Measurements from ENCODE around the gene SLC6A19.
A peak's percentile ranks its signal among the peaks of the same experiment; 100 is the strongest.

SLC6A19 gene

DNA sequence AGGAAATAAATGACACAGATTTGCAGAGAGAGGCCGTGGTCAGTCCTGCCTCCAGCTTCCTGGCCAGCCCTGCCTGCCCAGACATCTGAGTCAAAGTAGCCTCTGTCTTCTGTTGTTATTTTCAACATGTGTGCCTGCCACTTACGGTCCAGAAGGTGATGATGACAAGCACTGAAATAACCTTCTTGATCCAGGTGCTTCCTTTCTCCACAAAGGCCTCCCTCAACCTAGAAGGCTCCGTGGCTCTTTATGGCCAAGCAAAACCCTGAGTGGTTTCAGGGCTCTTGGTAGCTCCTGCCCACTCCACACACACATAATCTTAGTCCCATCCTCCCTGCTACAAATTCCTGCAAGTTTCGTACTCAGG is 34.1 kb upstream of the SLC6A19 start:
- no peak for DNase-seq

DNA sequence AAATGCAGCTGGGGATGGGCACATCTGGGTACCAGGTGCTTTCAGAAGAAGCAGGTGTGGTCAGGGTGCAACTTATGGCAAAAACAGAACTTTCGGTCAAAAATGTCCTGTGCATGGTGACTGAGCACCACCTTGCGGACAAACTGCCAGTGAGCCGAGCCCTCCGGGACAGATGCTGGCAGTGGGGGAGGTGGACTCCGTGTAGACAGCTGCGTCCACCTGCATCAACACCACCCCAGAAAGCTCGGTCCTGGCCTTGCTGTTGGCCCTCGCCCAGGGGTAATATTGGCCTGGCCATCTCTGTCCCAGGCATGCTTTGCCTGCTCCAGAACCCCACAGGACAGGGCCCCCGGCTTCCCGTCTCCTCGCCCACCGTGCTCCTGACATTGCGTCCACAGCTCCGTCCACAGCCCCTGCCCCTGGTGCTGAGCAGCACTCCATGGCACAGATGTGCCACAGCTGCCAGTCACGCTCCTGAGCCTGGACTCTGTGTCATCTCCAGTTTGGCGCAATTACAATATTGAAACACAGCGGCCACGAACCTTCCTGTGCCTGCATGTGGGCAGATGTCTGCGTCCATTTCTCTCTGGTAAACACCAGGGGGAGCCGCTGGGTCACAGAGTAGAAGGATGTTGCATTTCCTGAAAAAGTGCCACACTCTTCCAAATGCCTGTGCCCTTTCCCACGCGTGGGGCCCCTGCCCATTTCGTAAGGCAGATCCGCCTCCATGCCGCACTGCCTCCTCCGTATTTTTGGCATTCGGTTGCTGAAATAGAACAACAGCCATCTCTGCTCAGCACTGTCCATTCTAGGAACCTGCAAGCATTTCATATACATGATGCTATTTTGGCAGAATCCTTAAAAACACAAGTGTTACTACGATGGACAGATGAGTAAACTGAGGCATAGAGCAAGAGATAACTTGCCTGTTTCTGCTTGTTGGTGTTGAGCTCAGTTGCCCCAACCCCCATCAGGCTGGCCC is 33.4 kb upstream of the SLC6A19 start:
- DNase-seq = no peak

DNA sequence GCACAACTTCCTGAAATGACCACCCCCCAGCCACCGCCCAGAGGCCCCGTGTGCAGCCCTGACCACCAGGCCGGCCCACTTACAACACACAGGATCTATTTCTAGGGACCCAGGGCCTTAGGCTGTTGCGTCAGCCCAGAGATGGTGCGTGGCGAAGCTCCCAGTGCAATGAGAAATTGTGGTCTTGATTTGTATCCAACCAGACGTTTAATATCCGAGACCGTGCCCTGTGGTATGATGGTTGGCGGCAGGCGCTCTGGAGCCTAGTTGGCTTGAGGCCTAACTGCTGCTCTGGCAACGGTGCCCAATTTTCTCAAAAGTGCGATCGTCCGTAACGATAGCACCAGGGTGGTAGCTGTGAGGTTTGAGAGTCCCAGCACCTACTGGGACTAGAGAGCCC is 32.6 kb upstream of the SLC6A19 start:
- DNase-seq = no peak

DNA sequence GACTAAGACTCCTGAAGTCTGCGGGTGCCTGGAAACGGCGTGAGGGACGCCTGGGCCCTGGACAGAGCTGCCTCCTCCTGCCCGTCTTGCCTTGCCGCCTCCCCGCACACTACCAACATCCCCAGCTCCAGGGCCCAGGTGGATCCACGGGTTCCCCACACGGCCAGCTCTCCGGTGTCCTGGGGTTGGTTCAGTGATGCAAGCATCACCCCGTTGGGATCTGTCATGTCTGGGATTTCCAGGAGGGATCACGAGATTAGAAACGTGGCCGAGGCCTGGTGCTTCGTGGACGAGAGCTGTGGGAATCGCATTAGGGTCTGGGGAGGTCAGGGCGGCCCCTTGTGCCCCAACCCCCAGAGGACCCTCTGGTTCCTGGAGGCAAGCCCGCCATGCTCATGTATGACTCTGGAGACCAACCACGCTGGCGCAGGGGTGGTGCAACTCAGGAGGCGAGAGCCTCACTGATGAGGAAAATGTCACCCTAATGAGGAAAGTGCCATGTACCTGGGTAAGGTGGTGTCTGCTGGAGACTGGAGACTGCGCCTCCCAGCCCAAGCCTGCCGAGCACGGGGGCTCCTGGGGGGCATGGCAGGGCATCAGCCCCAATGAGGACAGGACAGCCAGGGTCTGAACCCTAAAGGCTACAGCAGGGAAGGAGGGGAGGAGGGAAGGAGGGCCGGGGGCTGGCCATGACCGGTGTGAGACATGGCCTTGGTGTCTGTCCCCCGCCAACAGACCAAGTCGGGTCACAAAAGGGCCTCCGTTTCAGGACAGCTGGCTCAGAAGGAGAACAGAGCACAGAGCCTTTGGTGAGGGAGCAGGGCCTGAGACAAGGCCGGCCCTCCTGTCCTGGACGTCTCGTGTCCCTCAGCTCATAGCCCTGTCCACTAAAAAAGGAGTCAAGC is 31.9 kb upstream of the SLC6A19 start:
- DNase-seq = no peak

DNA sequence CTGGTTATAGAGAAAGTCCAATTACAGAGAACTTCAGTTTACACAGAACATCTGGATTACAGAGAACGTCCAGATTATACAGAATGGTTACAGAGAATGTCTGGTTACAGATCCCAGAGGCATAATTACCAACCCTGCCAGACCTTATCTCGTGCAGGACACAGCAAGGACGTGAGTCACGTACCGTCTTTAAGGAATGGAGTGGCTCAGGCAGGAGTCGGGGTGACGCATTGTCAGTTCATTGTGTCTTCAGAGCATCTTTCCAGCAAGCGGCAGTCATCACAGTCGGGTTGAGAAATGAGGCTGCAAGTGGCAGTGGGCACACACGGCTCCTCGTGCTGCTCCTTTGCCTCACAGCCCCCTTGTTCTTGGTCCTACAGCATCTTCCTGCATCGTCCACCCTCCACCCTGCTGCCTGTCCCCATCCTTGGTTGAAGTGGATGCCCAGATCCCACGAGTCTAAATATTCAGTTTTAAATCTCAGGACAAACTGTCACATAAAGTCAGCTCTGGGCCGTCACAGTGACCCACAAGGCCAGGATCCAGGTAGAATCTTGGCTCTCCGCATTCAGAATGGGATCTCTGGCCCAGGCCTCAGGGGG is 30.0 kb upstream of the SLC6A19 start:
- no peak for DNase-seq

DNA sequence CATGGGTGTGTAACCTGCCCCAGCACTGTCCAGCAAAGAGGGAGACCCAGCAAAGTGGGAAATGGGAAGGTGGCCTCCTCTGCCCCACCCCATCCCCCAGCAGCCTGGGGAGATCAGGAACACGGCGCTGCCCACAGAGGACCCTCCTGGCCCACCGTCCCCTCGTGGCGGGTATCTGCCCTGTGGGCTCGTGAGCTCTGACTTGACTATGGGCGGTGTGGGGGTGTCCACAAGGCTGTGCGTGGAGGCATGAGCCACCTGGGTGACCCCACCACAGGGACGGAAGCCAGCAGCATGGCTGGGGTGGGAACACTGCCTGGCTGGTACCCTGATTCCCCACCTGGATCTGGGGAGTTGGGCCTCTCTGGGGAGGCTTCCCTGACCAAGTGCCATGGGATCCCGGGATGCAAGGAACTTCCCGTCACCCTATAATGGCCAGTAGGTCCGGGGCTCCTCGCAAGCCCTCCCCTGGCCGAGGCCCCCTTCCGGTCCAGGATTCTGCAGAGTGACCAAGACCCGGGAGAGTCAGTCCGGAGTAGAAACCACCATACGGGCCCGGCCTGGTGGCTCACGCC is 29.3 kb upstream of the SLC6A19 start:
- no peak for DNase-seq

DNA sequence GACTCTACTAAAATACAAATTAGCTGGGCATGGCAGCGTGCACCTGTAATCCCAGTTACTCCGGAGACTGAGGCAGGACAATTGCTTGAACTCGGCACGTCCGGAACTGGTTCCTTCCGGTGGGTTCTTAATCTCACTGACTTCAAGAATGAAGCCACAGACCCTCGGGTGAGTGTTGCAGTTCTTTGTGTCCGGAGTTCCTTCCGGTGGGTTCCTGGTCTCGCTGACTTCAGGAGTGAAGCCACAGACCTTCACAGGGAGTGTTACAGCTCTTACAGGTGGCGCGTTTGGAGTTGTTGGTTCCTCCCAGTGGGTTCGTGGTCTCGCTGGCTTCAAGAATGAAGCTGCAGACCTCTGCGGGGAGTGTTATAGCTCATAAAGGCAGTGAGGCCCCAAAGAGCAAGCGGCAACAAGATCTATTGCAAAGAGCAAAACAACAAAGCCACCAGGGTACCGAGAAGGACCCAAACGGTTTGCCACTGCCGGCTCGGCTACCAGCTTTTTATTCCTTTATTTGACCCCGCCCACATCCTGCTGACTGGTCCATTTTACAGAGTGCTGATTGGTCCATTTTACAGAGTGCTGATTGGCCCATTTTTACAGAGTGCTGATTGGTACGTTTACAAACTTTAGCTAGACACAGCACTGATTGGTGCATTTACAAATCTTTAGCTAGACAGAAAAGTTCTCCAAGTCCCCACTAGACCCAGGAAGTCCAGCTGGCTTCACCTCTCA is 28.6 kb upstream of the SLC6A19 start:
- DNase-seq = no peak

DNA sequence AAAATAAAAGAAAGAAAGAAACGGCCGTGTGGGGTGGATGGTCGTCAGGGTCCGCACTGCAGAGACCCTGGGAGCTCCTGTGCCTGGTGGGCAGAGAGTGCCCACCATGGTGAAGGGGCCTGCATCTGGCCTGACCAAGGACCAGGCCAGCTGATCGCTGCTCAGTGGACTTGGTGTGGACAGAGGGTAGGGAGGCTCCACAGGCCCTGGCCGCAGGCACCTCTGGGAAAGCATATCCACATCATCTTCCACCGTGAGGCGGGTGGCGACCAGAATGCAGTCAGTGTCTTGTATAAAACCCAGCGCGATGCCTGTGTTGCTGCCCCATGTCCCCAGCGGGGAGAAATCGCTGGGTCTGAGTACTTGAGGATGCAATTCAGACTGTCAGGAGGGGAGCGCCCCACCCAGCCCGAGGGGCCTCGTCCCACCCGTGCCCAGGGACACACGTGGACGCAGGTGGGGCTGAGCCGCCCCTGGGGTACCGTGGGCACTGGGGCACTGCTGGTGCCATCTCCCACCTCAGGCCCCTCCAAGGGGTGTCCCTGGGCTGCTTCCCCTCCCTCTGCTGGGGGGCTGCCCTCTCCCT is 27.8 kb upstream of the SLC6A19 start:
- DNase-seq = no peak

DNA sequence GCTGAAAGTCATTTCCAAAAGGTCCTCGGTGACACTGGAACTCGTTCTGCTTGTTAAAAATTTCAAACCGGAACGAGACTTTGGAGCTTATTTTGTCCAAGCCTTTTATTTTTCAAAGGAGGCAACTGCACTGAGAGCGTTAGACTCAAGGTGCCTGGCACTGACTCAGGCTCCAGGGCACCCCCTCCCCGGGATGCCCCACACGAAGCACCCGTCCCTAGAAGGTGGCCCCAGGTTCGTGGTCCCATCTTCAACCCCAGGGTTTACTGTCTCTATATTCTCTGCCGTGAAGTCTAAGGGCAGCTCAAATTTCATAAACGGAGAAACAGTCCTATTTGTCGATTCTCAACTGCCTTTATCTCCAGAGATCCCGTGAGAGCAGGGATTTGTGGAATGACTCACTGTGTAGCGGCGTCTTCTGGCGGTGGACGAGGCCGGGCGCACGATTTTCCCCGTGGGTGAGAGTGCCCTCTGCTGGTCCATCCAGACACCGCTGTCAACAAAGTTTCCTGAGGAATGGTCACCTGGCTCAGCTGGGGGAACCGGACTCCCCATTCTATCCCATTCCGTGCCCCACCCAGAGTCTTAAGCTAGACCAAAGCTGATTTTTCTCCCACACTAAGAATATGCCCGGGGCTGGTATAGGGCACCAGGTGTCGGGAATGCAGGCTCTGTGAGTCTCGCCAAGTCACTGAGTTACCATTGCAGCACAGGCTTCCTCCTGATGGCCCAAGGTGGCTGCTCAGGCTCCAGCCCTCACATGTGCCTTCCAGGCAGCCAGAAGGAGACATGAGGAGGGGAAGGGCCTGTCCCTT is 27.1 kb upstream of the SLC6A19 start:
- peak; percentile 45 for DNase-seq

DNA sequence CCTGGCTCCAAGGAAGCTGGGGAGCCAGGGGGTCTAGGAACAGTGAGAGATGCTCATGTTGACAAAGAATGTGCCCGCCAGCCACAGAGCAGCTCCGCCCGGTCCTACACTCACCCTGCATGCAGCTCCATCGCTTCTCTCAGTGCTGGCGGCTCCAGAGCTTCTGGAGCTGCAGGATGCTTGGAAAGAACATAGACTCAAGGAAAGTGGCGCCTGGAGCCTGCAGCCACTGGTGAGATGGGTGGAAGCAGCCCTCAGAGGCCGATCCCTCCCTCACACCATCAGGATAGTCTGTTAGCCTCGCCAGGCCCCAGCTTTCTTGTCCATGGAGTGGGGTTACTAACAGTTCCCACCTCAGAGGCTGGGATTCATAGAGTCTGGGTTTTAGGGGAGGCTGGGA is 26.4 kb upstream of the SLC6A19 start:
- DNase-seq = no peak

DNA sequence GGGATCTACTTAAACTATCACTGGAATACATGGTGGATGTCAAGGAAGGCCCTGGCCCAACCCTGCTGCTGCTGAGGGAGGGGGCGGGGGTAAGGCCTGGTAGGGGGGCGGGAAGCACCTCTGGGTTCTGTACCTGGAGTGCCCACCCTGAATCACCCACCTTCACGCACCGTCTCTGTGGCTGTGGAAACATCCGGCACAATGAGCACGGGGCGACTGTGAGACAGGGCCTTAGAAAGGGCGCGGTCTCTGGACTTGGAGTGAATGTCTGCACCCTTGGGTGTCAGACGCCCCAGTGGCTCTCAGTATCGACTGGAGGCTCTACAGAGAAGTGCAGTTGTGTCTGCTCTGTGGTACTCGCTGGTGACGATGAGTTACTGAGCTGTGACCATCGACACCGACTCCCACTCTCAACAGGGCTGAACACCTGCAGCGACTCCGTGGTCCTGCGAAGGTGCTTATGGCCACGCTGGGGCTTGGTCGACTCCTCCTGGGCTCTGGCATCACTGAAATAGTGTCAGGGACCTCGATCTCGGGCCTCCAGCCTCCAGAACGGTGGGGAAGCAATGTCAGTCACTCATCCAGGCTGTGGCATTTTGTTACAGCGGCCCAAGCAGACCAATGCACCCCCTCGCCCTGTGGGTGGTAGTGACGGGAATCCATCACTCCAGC is 25.5 kb upstream of the SLC6A19 start:
- DNase-seq = no peak

DNA sequence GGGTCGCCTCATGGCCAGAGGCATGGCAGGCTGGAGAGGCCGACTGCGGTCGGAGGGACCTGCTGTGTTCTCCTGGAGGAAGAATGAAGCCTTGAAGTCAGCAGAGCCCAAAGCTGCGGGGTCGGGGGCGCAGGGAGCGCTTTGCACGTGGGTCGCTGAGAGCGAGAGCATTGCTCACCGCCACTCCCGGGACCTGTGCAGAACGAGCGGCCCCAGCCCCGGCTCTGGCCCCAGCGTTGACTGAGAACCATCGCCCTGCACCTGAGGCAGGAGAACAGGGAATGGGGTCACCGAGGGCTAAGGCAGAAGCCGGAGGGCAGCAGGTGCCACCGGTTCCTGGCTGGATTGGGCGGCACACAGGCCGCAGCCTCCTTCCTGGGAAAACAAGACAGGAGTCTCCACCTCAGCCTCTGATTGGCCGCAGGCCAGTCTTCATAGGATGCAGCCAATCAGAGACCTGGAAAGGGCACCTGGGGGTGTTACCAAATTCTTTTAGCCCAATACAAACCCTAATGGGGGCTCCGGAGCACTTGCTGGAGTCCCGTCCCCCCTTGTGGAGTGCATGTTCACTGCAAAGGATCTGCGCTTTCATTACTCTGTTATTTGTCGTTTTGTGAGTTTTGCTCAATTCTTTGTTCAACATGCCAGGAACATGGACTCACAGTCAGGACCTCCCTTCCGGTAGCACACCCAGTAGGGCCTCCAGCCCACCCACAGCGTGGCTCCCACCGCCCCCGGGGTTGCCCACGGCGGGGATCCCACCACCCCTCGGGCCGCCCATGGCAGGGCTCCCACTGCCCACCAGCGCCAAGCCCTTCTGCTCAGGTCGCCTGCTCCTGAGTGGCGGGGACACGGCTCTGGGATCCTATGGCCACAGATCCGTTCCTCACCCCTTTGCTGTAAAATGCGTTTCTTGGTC is 24.7 kb upstream of the SLC6A19 start:
- DNase-seq = no peak

DNA sequence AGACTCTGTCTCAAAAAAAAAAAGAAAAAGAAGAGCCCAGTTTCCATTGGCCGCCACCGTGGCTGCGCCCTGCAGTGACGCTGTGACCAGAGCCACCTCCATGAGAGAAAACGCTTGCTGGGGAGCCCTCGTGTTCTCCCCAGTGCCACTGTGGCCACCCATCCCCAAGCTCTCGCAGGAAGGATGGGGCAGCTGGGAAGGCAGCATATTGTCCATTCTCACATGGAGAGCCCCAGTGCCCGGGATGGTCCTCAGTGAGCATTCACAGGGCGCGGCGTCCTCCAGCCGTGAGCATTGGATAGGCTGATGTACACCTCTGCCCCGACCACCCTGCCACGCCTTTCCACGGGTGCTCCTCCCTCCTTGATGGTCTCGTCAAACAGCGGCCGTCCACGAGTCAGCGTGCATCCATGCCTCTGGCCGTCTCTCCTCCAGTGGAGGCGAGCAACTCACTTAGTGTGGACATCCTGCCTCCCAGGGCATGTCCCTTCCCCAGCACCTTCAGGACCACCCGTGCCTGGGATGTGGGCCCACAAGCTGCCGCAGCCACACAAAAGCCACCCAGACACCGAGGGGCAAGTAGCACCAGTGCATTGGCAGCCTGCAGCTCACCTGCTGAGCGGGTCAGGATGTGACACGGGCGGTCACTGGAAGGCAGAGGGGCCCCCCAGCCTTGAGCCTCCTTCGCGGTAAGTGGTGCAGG is 23.4 kb upstream of the SLC6A19 start:
- DNase-seq = no peak

DNA sequence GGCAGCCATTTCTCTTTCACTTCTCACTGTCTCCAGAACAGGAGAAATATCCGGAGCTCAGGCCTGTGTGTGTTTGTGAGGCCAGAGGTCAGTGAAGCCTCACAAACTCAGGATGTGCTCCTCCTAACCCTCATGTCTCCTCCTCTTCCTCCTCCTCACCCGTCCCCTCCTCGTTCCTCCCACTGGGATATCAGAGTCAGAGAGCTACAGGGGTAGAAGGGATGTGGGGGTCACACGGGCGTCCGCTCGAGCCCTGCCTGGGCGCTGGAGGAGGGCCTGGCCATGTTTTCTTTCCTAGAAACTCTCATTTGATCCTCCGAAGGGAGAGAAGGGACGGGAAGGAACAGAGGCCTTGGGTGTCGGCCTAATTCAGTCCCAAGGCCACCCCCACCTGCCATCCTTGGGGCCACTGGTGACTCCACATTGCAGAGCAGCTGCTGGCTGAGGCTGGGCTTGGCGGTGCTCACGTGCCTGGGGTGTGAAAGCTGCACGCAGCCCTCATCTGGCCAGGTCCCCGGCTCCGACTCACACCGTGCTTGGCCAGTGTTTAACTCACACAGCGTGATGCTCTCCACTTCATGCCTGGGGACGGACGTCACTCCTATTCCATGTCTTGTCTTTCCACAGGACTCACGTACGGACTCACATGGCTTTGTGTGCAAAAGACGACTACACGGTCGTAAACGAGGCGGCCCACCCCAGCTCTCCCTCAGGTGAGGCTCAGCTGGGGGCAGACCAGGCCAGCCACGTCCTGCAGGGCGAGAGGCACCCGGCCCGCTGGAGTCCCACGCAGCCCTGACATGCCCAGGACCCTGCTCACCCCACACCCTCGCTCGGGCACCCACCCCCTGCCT is 22.6 kb upstream of the SLC6A19 start:
- DNase-seq = no peak

DNA sequence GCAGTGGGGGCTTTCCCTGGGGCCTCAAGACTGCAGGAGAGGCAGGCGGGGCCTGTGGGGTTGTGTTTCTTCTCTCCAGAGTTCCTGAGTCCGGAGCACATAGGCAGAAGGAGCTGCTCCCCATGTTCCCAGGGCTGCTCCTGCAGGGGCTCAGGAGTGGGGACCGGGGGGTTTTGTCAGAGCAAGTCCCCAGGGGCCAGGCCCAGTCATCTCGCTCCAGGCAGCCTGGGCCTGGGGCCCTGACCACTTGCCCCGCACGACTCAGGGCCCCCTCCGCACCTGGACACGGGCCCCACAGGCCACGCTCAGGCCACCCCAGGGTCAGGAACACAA is 22.0 kb upstream of the SLC6A19 start:
- no peak for DNase-seq

DNA sequence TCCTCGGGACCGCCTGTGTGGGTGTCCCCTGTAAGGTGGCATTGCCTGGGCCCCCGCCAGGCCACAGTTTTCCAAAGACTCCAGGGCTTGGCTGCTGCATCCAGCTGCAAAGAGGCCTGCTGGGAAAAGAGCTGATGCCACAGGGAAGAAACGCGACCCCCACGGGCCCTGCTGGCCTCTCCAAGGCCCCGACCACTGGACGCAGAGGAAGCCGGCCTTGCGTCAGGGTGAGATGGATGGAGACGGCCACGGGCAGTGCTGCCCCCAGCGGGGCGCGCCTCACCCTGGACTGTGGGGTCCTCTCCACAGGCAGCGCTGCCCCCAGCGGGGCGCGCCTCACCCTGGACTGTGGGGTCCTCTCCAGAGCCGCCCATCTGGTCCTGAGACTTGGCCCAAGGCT is 21.3 kb upstream of the SLC6A19 start:
- DNase-seq = no peak

DNA sequence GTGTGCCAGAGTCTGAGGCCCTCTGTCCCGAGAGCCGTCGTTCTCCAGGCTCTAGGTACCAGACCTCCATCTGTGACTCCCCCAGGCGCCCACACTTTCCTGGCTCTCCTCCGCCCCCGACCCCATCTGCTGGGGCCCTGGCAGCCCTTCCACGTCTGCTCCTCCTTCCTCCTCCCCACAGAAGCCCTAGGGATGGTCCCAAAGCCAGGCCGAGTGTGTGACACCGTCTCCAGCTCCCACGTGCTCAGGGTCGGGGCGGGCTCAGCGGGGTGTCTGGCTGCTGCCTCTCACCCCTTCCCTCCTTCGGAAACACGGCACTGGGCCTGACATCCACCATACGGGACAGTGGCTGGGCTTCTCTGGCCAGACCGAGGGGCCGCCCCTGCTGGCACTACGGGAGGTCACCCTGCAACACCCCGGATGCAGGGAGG is 20.5 kb upstream of the SLC6A19 start:
- DNase-seq = no peak

All from NCI-H1048 (cell line).